Lung (tissue), 12 donors: ENCODE results near the gene OR51B4. TPM values are rescaled to one million over a fixed set of nuclear protein-coding genes. Genes with fewer than 3 reads are reported as not detected.
"Not testable (repeated sequence)": the region's sequence is repeated elsewhere in the genome, so short reads cannot be mapped to it uniquely, and the experiment has no call there.

ENCODE experiments used
- ATAC-seq: fragments of 200-7000 bp; cut with Tn5 transposase; one replicate; pipeline ENCODE4 v1.9.1; 2020; ENCODE audit warnings: moderate number of reproducible peaks; ENCODE audit not compliant: insufficient read depth, low FRiP score
- DNase-seq, 3 donors: peaks; one replicate each; pipeline ENCODE4 v3.0.0-alpha.2; 2013 to 2017
- H3K27ac ChIP-seq, 2 donors: one replicate each; pipeline ENCODE4 v1.5.1; 2013; ENCODE audit warnings: mild to moderate bottlenecking in 2 of 2, moderate library complexity in 2 of 2, control low read depth in 1 of 2, inconsistent platforms in 1 of 2, low read depth in 1 of 2, low read length in 1 of 2
- H3K27me3 ChIP-seq, 3 donors: one replicate each; pipeline ENCODE4 v1.5.1; 2013; ENCODE audit warnings: low read length in 2 of 3; ENCODE audit not compliant: control insufficient read depth in 3 of 3, insufficient read depth in 3 of 3
- H3K36me3 ChIP-seq, 4 donors: one replicate each; pipeline ENCODE4 v1.5.1; 2013; ENCODE audit warnings: low read length in 4 of 4, mild to moderate bottlenecking in 1 of 4, moderate library complexity in 1 of 4; ENCODE audit not compliant: control insufficient read depth in 4 of 4, insufficient read depth in 4 of 4
- H3K4me1 ChIP-seq, 5 donors: one replicate each; pipeline ENCODE4 v1.5.1; 2013; ENCODE audit warnings: low read length in 5 of 5, mild to moderate bottlenecking in 2 of 5, moderate library complexity in 1 of 5; ENCODE audit not compliant: control insufficient read depth in 5 of 5, insufficient read depth in 5 of 5
- H3K4me3 ChIP-seq: one replicate; pipeline ENCODE4 v1.5.1; 2013; ENCODE audit warnings: mild to moderate bottlenecking, control low read depth, moderate library complexity
- H3K9ac ChIP-seq, 2 donors: one replicate each; pipeline ENCODE4 v1.5.1; 2013; ENCODE audit warnings: low read length in 2 of 2, control low read depth in 1 of 2; ENCODE audit not compliant: insufficient read depth in 1 of 2
- H3K9me3 ChIP-seq, 4 donors: one replicate each; pipeline ENCODE4 v1.5.1; 2013; ENCODE audit warnings: low read length in 3 of 4, mild to moderate bottlenecking in 1 of 4, moderate library complexity in 1 of 4; ENCODE audit not compliant: control insufficient read depth in 4 of 4, insufficient read depth in 3 of 4
- WGBS, 2 donors: extraction: QIAGEN DNeasy Blood & Tissue Kit; methylation state at CpG; one replicate each; pipeline ENCODE4 v1.1.7; 2013; 5-methylcytosine and 5-hydroxymethylcytosine counted together
- polyA plus RNA-seq, 2 donors: library from polyadenylated mRNA; stranded (reverse); fragments of 200-250 nt; gene quantifications; one replicate each; pipeline ENCODE4 v1.2.1, GENCODE V29; 2013
- total RNA-seq, 2 donors: library from RNA; depleted of rRNA in 1 of 2; stranded (reverse); fragments of >200 nt in 1 of 2; gene quantifications; one replicate each; pipeline ENCODE4 v1.2.1, GENCODE V29; 2014 to 2021
- TF ChIP-seq, protein P1 (sequence below): IDR thresholded peaks from 2 replicates; pipeline ENCODE4 v1.5.1; 2012; ENCODE audit warnings: mild to moderate bottlenecking; ENCODE audit errors: control extremely low read depth, extremely low read depth
- donor health status: control.
- donor health status: control.
- donor health status: Bipolar disorder and iron deficiency.
- donor health status: healthy.
- donor health status: DM: yes; HTN: yes; CAD: no.

Gene OR51B4
- total and polyA plus RNA-seq, 4 donors, result 1.9 TPM; not detected in 3

DNA sequence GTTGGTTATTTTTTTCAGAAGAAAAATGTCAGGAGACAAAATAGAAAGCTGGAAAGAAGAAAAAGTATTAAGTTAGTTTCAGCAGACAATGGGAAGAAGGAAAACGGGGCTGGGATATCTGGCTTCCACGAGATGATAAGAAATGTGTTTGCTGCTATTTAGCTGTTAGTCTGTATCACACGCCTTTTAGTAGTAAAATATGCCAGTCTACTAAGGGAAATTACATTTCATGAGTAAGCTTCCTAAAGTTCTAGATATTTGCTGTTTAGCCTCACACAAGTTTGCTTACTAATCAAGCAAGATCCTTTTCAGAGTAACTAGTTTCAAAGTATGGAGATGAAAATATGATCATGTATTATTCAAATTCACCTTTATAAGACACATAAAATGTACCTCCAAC is 1.5 kb downstream of the OR51B4 start:
- 59 to 76% methylated on average over 3 of the region's 3 CpGs for WGBS, 2 donors
- no peak overlapping the region for H3K27ac ChIP-seq
- TF ChIP-seq, protein P1, sequence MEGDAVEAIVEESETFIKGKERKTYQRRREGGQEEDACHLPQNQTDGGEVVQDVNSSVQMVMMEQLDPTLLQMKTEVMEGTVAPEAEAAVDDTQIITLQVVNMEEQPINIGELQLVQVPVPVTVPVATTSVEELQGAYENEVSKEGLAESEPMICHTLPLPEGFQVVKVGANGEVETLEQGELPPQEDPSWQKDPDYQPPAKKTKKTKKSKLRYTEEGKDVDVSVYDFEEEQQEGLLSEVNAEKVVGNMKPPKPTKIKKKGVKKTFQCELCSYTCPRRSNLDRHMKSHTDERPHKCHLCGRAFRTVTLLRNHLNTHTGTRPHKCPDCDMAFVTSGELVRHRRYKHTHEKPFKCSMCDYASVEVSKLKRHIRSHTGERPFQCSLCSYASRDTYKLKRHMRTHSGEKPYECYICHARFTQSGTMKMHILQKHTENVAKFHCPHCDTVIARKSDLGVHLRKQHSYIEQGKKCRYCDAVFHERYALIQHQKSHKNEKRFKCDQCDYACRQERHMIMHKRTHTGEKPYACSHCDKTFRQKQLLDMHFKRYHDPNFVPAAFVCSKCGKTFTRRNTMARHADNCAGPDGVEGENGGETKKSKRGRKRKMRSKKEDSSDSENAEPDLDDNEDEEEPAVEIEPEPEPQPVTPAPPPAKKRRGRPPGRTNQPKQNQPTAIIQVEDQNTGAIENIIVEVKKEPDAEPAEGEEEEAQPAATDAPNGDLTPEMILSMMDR, result no peak
- ATAC-seq (no peak), DNase-seq (no peak)
- no peak overlapping the region for H3K9ac ChIP-seq
- no peak overlapping the region for H3K4me3 ChIP-seq
- no peaks in the 10 kb centered on the region for H3K9me3 ChIP-seq
- no peaks in the 10 kb centered on the region for H3K27me3 ChIP-seq
- peaks cover 0 to 6% (median 0%) of the 10 kb centered on the region in 5 donors for H3K4me1 ChIP-seq
- peaks cover 0 to 1% (median 0%) of the 10 kb centered on the region in 4 donors for H3K36me3 ChIP-seq

DNA sequence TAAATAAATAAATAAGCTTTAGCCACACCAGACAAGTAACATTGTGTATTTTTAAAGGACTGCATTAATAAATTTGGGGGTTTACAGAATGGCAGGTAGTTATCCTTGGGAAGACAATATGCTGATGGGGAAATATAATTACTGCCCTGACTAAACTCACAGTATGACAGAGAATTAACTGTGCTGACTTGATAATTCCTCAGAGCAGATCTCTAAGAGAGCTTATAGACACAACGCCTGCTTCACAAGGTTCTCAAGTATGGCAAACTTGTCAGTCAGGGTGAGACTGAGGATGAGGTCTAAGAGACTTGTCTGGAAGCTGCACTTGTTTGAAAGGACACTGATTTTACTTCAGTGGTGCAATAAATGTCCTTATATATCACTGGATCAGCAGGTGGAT is 3.3 kb downstream of the OR51B4 start:
- H3K36me3 ChIP-seq, result peaks cover 0 to 1% (median 0%) of the 10 kb centered on the region in 4 donors
- H3K4me3 ChIP-seq, result no peak overlapping the region
- TF ChIP-seq, protein P1, result no peak
- H3K27me3 ChIP-seq, result no peaks in the 10 kb centered on the region
- no peak overlapping the region for H3K9ac ChIP-seq
- H3K4me1 ChIP-seq, result peaks cover 0 to 6% (median 0%) of the 10 kb centered on the region in 5 donors
- peaks cover 0 to 2% (median 0%) of the 10 kb centered on the region in 4 donors for H3K9me3 ChIP-seq
- WGBS, 2 donors, result 2 to 88% methylated on average over 1 of the region's 1 CpG
- DNase-seq (no peak), ATAC-seq (no peak)
- no peak overlapping the region for H3K27ac ChIP-seq

DNA sequence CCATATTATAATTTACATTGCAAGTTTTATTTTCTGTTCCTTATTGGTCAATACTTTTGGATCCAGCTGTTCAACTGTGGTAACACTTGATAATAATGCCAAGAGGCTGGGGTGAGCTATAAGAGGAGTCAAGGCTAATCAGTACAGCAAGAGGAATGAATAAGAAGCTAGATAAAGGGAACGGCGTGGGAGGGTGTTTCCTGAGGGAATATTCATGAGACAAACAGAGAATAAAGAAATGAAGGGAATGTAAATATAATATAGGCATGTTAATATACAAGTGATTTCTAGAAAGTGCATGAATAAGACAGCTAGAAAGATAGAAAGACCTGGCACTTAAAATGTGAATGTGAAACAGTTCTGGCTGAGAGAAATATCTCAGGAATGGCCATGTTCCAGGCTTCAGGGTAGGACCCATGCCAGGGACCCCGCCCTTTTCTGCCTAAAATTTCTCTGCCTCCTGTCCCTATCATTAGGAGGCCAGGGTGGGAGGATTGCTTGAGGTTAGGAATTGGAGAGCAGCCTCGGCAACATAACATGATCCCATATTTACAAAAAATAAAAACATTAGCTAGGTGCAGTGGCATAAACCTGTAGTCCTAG is 3.9 kb downstream of the OR51B4 start:
- Histone ChIP-seq H3K27ac (no peak overlapping the region), H3K27me3 (no peaks in the 10 kb centered on the region), H3K36me3 (peaks cover 0 to 1% (median 0%) of the 10 kb centered on the region in 4 donors), H3K9ac (no peak overlapping the region), H3K9me3 (peaks cover 0 to 2% (median 0%) of the 10 kb centered on the region in 4 donors), H3K4me3 (no peak overlapping the region), H3K4me1 (peaks cover 0 to 6% (median 0%) of the 10 kb centered on the region in 5 donors)
- WGBS, 2 donors, result 63 to 85% methylated on average over 4 of the region's 4 CpGs
- TF ChIP-seq, protein P1, result no peak
- ATAC-seq (no peak), DNase-seq (peak in 2 of 3 donors; percentile 27 to 34)

DNA sequence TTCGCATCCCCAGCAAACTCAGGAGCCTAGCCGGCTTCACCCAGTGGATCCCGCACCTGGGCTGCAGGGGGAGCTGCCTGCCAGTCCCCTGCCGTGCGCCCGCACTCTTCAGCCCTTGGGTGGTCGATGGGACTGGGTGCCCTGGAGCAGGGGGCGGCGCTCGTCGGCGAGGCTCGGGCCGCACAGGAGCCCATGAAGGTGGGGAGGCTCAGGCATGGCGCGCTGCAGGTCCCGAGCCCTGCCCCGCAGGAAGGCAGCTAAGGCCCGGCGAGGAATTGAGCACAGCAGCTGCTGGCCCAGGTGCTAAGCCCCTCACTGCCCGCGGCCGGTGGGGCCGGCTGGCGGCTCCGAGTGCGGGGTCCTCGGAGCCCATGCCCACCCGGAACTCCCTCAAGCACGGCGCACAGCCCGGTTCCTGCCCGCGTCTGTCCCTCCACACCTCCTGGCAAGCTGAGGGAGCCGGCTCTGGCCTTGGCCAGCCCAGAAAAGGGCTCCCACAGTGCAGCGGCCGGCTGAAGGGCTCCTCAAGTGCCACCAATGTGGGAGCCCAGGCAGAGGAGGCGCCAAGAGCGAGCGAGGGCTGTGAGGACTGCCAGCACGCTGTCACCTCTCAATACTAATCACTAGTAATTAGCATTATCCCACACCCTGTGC is 7.3 kb downstream of the OR51B4 start:
- not testable (repeated sequence) for H3K9me3 ChIP-seq, H3K27ac ChIP-seq, H3K27me3 ChIP-seq, ATAC-seq, DNase-seq, H3K36me3 ChIP-seq, H3K4me1 ChIP-seq, H3K9ac ChIP-seq, H3K4me3 ChIP-seq
- 92 to 98% methylated on average over 39 to 41 of the region's 41 CpGs for WGBS, 2 donors
